Smooth muscle cell (in vitro differentiated cells): Measurements from ENCODE around the gene GRIK4. TPM values are rescaled to one million over a fixed set of nuclear protein-coding genes. Genes with fewer than 3 reads are reported as not detected.

ENCODE experiments used
- DNase-seq: peaks from one replicate; lab custom pipeline; 2025; ENCODE audit not compliant: unreplicated experiment; lab: John Stamatoyannopoulos, UW
- H2AFZ ChIP-seq: fragments of 200-600 bp; sonication (generic); 2 replicates; pipeline ENCODE4 v1.6.0; 2016; ENCODE audit warnings: antibody characterized with exemption, low read depth, mild to moderate bottlenecking
- H3F3A ChIP-seq: fragments of 200-600 bp; sonication (generic); 2 replicates; pipeline ENCODE4 v1.6.0; 2017; ENCODE audit warnings: antibody characterized with exemption, low read depth
- H3K27ac ChIP-seq: fragments of 200-600 bp; sonication (generic); 2 replicates; pipeline ENCODE4 v1.5.1; 2016; ENCODE audit warnings: low read depth, mild to moderate bottlenecking
- H3K27me3 ChIP-seq: fragments of 200-600 bp; sonication (generic); 2 replicates; pipeline ENCODE4 v1.6.1; 2016; ENCODE audit warnings: low read depth, mild to moderate bottlenecking
- H3K36me3 ChIP-seq: fragments of 200-600 bp; sonication (generic); 2 replicates; pipeline ENCODE4 v1.5.1; 2016; ENCODE audit warnings: low read depth
- H3K4me1 ChIP-seq: fragments of 200-600 bp; sonication (generic); 2 replicates; pipeline ENCODE4 v1.5.1; 2016; ENCODE audit warnings: low read depth
- H3K4me2 ChIP-seq: fragments of 200-600 bp; sonication (generic); 2 replicates; pipeline ENCODE4 v1.6.0; 2016; ENCODE audit warnings: mild to moderate bottlenecking
- H3K4me3 ChIP-seq: fragments of 200-600 bp; sonication (generic); 2 replicates; pipeline ENCODE4 v1.5.1; 2016; ENCODE audit warnings: mild to moderate bottlenecking
- H3K79me2 ChIP-seq: fragments of 200-600 bp; sonication (generic); 2 replicates; pipeline ENCODE4 v1.6.0; 2016; ENCODE audit warnings: low read depth, mild to moderate bottlenecking
- H3K9ac ChIP-seq: fragments of 200-600 bp; sonication (generic); 2 replicates; pipeline ENCODE4 v1.6.0; 2016; ENCODE audit warnings: low read depth
- H3K9me3 ChIP-seq: fragments of 200-600 bp; sonication (generic); replicated peaks from 2 replicates; pipeline ENCODE4 v1.5.1; 2016; ENCODE audit warnings: low read depth
- H4K20me1 ChIP-seq: fragments of 200-600 bp; sonication (generic); 2 replicates; pipeline ENCODE4 v1.6.0; 2016; ENCODE audit warnings: low read depth
- WGBS: methylation state at CpG from one replicate; pipeline ENCODE4 v1.1.7; 2016; ENCODE audit warnings: low lambda C conversion rate; 5-methylcytosine and 5-hydroxymethylcytosine counted together
- polyA plus RNA-seq: library from polyadenylated mRNA; unstranded; fragments of >200 nt; fragmentation: Nextera tagmentation; extraction: Ambion mirVana; gene quantifications from 2 replicates; pipeline ENCODE4 v1.2.1, GENCODE V29; 2016
- total RNA-seq: library from RNA; depleted of rRNA; stranded (reverse); fragments of >200 nt; gene quantifications from 2 replicates; pipeline ENCODE4 v1.2.3, GENCODE V29; 2014
- TF ChIP-seq, protein P1 (sequence below): fragments of 200-600 bp; sonication (generic); IDR thresholded peaks from 2 replicates; pipeline ENCODE4 v1.5.1; 2017; ENCODE audit warnings: borderline replicate concordance, mild to moderate bottlenecking, antibody characterized with exemption; ENCODE audit not compliant: insufficient read depth, poor library complexity, severe bottlenecking

Gene GRIK4
- total and polyA plus RNA-seq, 2 experiments from 2014 or later = not detected

DNA sequence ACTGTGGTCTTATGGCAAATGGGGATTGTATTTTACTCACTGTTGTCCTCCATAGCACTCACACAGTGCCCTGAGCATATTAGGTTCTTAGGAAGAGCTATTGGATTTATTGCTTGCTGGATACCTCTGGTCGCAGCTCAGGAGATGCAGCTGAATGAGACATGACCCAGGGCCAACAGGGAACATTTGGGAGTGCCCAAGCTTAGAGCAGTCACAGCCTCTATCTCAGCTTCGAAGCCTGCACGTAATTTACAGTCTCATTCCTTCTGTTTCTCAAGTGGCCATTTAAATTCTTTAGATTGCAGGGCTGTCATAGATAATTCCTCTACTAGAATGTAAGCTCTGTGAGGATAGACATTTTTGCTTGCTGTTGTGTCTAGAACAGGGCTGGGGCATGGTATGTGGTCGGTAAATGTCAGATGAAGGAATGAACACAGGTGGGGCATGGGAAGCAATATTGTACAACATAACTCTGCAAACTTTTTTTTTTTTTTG lies 192.8 kb downstream of the GRIK4 start:
- H3K27ac ChIP-seq = no peak overlapping the region
- H4K20me1 ChIP-seq = no peaks in the 10 kb centered on the region
- no peak overlapping the region for H3K9ac ChIP-seq
- H3K36me3 ChIP-seq = no peaks in the 10 kb centered on the region
- no peaks in the 10 kb centered on the region for H3K27me3 ChIP-seq
- H3K9me3 ChIP-seq = no peaks in the 10 kb centered on the region
- H2AFZ ChIP-seq = no peak overlapping the region
- 35% methylated on average over 4 of the region's 4 CpGs for WGBS
- H3K4me1 ChIP-seq = no peaks in the 10 kb centered on the region
- TF ChIP-seq, protein P1, sequence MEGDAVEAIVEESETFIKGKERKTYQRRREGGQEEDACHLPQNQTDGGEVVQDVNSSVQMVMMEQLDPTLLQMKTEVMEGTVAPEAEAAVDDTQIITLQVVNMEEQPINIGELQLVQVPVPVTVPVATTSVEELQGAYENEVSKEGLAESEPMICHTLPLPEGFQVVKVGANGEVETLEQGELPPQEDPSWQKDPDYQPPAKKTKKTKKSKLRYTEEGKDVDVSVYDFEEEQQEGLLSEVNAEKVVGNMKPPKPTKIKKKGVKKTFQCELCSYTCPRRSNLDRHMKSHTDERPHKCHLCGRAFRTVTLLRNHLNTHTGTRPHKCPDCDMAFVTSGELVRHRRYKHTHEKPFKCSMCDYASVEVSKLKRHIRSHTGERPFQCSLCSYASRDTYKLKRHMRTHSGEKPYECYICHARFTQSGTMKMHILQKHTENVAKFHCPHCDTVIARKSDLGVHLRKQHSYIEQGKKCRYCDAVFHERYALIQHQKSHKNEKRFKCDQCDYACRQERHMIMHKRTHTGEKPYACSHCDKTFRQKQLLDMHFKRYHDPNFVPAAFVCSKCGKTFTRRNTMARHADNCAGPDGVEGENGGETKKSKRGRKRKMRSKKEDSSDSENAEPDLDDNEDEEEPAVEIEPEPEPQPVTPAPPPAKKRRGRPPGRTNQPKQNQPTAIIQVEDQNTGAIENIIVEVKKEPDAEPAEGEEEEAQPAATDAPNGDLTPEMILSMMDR = no peak
- no peak overlapping the region for H3K4me3 ChIP-seq
- H3K79me2 ChIP-seq = no peaks in the 10 kb centered on the region
- H3K4me2 ChIP-seq = no peak overlapping the region
- no peaks in the 10 kb centered on the region for H3F3A ChIP-seq
- DNase-seq = no peak

DNA sequence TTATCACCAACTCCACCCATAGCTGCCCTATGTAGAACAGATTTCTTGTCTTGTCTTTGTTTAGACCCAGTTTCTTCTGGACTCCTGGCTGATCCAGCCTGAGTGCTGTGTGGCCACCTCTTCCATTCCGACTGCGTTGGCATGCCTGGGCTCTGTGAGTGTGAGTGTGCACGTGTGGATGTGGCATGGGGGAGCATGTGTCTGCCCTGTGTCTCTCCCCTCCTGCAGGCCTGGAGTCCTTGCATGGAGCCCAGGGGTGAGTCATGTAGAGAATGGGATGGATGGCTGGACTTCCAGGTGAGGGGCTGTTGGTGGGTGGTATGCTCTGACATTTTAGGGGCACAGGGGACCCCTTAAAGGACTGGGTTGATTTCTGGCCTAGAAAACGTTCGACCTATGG lies 194.7 kb downstream of the GRIK4 start:
- H3K9me3 ChIP-seq = no peaks in the 10 kb centered on the region
- no peaks in the 10 kb centered on the region for H4K20me1 ChIP-seq
- no peaks in the 10 kb centered on the region for H3K36me3 ChIP-seq
- TF ChIP-seq, protein P1 = no peak
- H3K4me3 ChIP-seq = no peak overlapping the region
- no peak overlapping the region for H3K27ac ChIP-seq
- H3F3A ChIP-seq = no peaks in the 10 kb centered on the region
- no peak overlapping the region for H3K4me2 ChIP-seq
- H3K79me2 ChIP-seq = no peaks in the 10 kb centered on the region
- DNase-seq = no peak
- peaks cover 10% of the 10 kb centered on the region for H3K4me1 ChIP-seq
- H3K9ac ChIP-seq = no peak overlapping the region
- 88% methylated on average over 5 of the region's 5 CpGs for WGBS
- H3K27me3 ChIP-seq = no peaks in the 10 kb centered on the region
- no peak overlapping the region for H2AFZ ChIP-seq

DNA sequence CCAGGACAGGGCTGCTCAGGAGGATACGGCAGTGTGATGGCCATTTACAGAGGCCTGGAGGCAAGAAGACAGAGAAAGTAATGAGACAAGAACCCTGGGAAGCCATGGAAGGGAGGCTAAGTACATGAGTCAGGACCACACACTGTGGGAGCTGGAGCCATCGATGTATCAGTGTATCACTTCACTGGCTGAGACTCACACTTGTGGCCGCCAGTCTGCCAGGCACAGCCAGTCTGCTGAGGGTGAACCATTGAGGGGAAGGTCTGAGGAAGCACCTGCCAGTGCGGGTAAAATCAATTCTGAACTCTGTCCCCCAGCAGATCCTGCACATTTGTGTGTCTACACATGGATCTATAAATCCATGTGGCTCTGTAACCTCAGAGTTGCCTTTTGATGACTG lies 195.6 kb downstream of the GRIK4 start:
- no peak overlapping the region for H3K27ac ChIP-seq
- no peaks in the 10 kb centered on the region for H3K36me3 ChIP-seq
- no peak overlapping the region for H2AFZ ChIP-seq
- H3K4me2 ChIP-seq = no peak overlapping the region
- WGBS = 88% methylated on average over 4 of the region's 4 CpGs
- TF ChIP-seq, protein P1 = no peak
- no peaks in the 10 kb centered on the region for H3F3A ChIP-seq
- no peaks in the 10 kb centered on the region for H4K20me1 ChIP-seq
- H3K79me2 ChIP-seq = no peaks in the 10 kb centered on the region
- no peak overlapping the region for H3K4me3 ChIP-seq
- no peak overlapping the region for H3K9ac ChIP-seq
- H3K9me3 ChIP-seq = no peaks in the 10 kb centered on the region
- no peaks in the 10 kb centered on the region for H3K27me3 ChIP-seq
- no peak for DNase-seq
- peaks cover 10% of the 10 kb centered on the region for H3K4me1 ChIP-seq

DNA sequence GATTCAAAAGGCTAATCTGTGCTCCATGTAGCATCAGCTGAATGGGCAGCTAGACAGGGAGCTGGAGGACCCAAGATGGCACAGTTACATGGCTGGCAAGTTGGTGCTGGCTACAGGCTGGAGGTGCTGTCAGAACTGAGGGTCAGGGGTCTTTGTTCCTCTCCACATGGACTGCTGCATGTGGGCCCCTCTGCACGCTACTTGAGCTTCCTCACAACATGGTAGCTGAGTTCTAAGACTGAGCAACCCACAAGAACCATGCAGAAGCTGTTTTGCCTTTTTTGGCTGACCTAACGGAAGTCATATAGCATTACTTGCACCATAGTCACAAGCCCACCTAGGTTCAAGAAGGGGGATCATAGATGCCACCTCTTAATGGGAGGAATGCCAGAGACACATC lies 196.1 kb downstream of the GRIK4 start:
- H3F3A ChIP-seq = no peaks in the 10 kb centered on the region
- H3K4me2 ChIP-seq = no peak overlapping the region
- H3K9me3 ChIP-seq = no peaks in the 10 kb centered on the region
- no peaks in the 10 kb centered on the region for H3K36me3 ChIP-seq
- H3K4me1 ChIP-seq = peaks cover 10% of the 10 kb centered on the region
- no peak for DNase-seq
- H2AFZ ChIP-seq = no peak overlapping the region
- H3K4me3 ChIP-seq = no peak overlapping the region
- H3K27me3 ChIP-seq = no peaks in the 10 kb centered on the region
- WGBS = 97% methylated on average over 2 of the region's 2 CpGs
- no peaks in the 10 kb centered on the region for H3K79me2 ChIP-seq
- H4K20me1 ChIP-seq = no peaks in the 10 kb centered on the region
- TF ChIP-seq, protein P1 = no peak
- H3K27ac ChIP-seq = no peak overlapping the region
- H3K9ac ChIP-seq = no peak overlapping the region
